HG03103 (cell line): Measurements from ENCODE around the gene PXN.
"Not testable (repeated sequence)": the region's sequence is repeated elsewhere in the genome, so short reads cannot be mapped to it uniquely, and the experiment has no call there.

Experiments used
- ATAC-seq: cut with Tn5 transposase; IDR thresholded peaks from one replicate; pipeline ENCODE4 v1.9.1; 2021; ENCODE audit warnings: low read depth; ENCODE audit not compliant: unreplicated experiment

Gene PXN

GRCh38 chr12:120227233-120228040, 38.1 kb downstream of the PXN start:
- ATAC-seq, result no peak

GRCh38 chr12:120225852-120226640, 39.5 kb downstream of the PXN start:
- no peak for ATAC-seq

GRCh38 chr12:120225200-120225558, 40.4 kb downstream of the PXN start:
- no peak for ATAC-seq

- no peak for ATAC-seq
Observed at GRCh38 chr12:120224304-120225199, 41.0 kb downstream of the PXN start.

GRCh38 chr12:120223458-120224303, 41.8 kb downstream of the PXN start:
- no peak for ATAC-seq

GRCh38 chr12:120222288-120222832, 43.2 kb downstream of the PXN start:
- no peak for ATAC-seq

GRCh38 chr12:120221576-120221900, 44.0 kb downstream of the PXN start:
- ATAC-seq, result no peak

- no peak for ATAC-seq
Observed at GRCh38 chr12:120220838-120221575, 44.5 kb downstream of the PXN start.

- no peak for ATAC-seq
Observed at GRCh38 chr12:120218680-120219606, 46.6 kb downstream of the PXN start.

- ATAC-seq, result no peak
Observed at GRCh38 chr12:120216742-120217605, 48.6 kb downstream of the PXN start.

- no peak for ATAC-seq
Observed at GRCh38 chr12:120215766-120216735, 49.5 kb downstream of the PXN start.

- no peak for ATAC-seq
Observed at GRCh38 chr12:120215357-120215735, 50.2 kb downstream of the PXN start.

- ATAC-seq, result no peak
Observed at GRCh38 chr12:120214626-120215356, 50.7 kb downstream of the PXN start.

- ATAC-seq, result no peak
Observed at GRCh38 chr12:120213758-120214157, 51.8 kb downstream of the PXN start.

- not testable (repeated sequence) for ATAC-seq
Observed at GRCh38 chr12:120213182-120213581, 52.3 kb downstream of the PXN start.
